Thyroid gland (tissue), 4 donors: ENCODE results near the gene TALDO1.

ENCODE experiments used
- POLR2A ChIP-seq, 2 donors: fragments of 450-650 bp; IDR thresholded peaks; one replicate each; pipeline ENCODE4 v1.6.1; 2017; ENCODE audit warnings: antibody characterized with exemption in 2 of 2, mild to moderate bottlenecking in 2 of 2, moderate library complexity in 1 of 2
- TF ChIP-seq, protein P1 (sequence below), 6 experiments: fragments of 200-600 bp in 3 of 6; fragments of 450-650 bp in 3 of 6; sonication (generic) in 3 of 6; IDR thresholded peaks; one replicate each; pipeline ENCODE4 v1.5.1; 2016 to 2019; ENCODE audit warnings: antibody characterized with exemption in 6 of 6, mild to moderate bottlenecking in 2 of 6, inconsistent platforms in 1 of 6, moderate library complexity in 1 of 6

GRCh38 chr11:767238-767637, 20.0 kb downstream of the TALDO1 start:
- TF ChIP-seq, protein P1, sequence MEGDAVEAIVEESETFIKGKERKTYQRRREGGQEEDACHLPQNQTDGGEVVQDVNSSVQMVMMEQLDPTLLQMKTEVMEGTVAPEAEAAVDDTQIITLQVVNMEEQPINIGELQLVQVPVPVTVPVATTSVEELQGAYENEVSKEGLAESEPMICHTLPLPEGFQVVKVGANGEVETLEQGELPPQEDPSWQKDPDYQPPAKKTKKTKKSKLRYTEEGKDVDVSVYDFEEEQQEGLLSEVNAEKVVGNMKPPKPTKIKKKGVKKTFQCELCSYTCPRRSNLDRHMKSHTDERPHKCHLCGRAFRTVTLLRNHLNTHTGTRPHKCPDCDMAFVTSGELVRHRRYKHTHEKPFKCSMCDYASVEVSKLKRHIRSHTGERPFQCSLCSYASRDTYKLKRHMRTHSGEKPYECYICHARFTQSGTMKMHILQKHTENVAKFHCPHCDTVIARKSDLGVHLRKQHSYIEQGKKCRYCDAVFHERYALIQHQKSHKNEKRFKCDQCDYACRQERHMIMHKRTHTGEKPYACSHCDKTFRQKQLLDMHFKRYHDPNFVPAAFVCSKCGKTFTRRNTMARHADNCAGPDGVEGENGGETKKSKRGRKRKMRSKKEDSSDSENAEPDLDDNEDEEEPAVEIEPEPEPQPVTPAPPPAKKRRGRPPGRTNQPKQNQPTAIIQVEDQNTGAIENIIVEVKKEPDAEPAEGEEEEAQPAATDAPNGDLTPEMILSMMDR (IDR thresholded peaks at IDR 0.05) = no peak
- no peak for TF ChIP-seq POLR2A (IDR thresholded peaks at IDR 0.05)
